Mesenteric fat pad (tissue), 1 donor: ENCODE data around the gene ZNF189. TPM values are rescaled to one million over a fixed set of nuclear protein-coding genes. Genes with fewer than 3 reads are reported as not detected.
A peak's percentile ranks its signal among the peaks of the same experiment; 100 is the strongest.

Experiments used
- DNase-seq: peaks from one replicate; pipeline ENCODE4 v3.0.0-alpha.2; 2020; ENCODE audit warnings: low spot score
- long read RNA-seq: library from polyadenylated mRNA; unstranded; transcript quantifications from one replicate; pipeline ENCODE4 v2.0.0, GENCODE V29; 2020
- total RNA-seq: library from RNA; stranded (reverse); fragmentation: NEBNext Ultra II Directional; extraction: Animal tissue kit (Norgen Biotek cat#: 25700); gene quantifications from one replicate; pipeline ENCODE4 v1.2.1, GENCODE V29; 2021
- donor health status: DM: yes; HTN: yes; CAD: no.

The ZNF189 gene
- 21.6 TPM for total RNA-seq
- long read RNA-seq, partial matches to known transcripts = 1 of 7 reads
- long read RNA-seq, other reads (novel, unspliced or antisense) = 6 of 7 reads

DNA sequence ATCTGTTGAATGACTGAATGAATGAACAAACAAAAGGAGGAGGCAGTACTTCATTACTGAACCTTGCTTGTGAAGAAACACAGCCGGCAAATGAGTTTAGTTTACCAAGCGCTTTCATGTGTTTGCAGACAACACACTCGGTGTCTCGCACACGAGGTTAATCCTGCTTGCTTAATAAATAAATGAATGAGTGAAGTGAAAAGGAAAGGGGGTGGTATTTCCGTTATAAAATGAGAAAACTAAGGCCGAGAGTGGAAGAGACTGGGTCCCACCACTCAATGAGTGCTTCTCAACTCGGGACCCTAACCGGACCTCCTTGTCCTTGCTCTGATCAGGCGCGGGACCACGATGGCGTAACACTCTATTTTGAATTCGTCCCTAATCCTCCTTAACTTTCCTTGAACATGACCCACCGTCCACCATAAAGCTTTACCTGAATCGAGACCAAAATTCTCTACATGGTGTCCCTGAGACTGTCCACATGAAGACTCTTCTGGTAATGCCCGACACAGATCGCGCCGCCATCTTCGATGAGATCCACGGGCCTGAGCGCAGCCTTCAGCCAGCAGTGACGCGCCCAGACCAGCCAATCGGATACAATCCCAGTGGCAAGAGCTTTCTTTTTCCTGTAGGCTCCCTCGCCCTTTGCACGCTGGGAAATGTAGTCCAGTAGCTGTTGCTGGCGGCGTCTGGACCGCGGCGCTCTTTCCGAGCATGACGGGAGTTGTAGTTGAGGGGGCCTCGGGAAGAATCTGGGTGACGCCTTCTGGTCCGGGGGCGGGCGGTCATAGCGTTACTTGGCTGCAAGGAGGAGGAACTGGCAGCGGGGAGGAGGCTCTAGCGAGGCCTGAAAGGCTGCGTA, at the start of gene ZNF189, which contains the start of gene MRPL50:
ZNF189 (plus strand) TSS at position 784 of the 862 bp plus-strand sequence. CDS start 306 bp downstream, outside the sequence.
MRPL50 (minus strand) TSS at position 551 of the 862 bp plus-strand sequence; CDS start at position 525, 26 bp downstream.
- peak; percentile 98 for DNase-seq

DNA sequence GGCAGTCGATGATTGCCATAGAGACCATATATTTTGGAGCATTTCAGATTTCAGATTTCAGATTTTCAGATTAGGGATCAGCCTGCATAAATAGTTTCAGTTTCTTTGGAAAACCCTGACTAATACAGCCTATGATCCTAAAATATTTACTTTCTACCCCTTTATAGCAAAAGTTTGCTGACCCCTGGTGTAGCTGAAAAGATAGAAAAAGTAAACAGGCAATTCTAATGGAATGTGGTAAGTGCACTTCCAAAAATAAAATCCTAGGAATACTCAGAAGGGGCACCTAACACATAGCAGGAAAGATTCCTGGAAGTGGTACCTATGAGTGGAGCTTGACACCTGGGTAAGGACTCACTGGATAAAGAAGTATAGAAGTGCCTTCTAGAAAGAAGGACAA, 48.4 kb upstream of the ZNF189 start:
- DNase-seq = no peak

DNA sequence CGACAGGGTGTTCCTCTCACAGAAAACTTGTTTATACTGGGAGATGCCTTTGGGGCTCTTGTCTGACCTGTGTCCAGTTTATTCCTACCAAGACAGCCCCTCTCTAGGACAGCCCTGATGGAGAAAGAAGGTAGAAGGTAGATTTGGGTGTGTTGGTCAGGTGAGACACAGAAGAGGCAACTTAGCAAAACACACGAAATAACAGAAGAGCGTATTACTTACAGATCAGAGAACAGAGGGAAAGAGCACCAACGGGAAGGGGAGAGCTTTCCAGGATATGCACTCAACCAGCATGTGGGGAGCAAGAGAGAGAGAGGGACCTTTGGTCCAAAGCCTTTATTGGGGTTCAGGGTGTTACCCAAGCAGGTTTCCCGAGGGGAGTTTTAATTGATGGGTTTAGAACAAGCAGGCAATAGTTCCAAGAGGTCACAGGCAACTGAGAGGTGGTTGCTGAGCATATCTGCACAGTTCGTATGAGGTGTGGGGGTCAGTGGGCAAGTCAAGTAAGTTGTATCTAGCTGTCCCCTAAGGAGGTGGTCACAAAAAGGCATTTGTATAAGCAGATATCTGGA, 45.7 kb upstream of the ZNF189 start:
- DNase-seq = no peak

DNA sequence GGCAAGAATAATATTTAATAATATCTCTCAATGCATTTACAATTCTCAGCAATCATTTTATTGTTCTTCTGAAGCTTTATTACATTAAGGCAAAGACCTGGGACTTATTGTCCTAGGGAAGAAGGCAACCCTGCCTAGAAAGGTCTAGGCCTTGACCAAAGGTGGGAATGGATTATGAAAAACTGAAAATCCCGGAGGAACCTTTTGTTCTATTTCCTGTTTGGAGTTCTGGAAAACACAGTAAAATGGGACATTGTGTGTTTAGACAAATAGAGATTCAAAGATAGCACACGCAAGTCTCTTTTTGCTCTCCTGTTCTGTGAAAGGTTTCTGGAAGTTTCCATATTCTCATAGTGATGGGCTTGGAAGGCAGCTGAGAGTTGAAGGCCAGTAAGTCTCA, 45.0 kb upstream of the ZNF189 start:
- DNase-seq = no peak

DNA sequence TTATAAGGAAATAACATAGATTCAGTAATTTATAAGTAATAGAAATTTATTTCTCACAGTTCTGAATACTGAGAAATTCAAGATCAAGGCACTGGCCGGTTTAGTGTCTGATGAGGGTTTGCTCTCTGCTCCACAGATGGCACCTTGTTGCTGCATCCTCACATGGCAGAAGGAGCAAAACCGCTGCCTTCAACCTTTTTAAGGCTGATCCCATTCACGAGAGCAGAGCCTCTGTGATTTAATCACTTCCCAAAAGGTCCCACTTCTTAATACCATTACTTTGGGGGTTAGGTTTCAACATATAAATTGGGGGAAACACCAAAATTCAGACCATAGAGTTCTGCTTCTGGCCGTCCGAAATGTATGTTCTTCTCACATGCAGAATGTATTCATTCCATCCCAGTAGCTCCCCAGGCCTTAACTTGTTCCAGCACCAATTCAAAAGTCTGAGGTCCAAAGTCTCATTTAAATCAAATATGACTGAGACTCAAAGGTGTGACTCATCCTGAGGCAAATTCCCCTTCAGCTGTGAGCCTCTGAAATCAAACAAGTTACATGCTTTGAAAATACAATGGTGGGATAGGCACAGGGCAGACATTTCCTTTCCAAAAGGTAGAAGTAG, 44.4 kb upstream of the ZNF189 start:
- no peak for DNase-seq

DNA sequence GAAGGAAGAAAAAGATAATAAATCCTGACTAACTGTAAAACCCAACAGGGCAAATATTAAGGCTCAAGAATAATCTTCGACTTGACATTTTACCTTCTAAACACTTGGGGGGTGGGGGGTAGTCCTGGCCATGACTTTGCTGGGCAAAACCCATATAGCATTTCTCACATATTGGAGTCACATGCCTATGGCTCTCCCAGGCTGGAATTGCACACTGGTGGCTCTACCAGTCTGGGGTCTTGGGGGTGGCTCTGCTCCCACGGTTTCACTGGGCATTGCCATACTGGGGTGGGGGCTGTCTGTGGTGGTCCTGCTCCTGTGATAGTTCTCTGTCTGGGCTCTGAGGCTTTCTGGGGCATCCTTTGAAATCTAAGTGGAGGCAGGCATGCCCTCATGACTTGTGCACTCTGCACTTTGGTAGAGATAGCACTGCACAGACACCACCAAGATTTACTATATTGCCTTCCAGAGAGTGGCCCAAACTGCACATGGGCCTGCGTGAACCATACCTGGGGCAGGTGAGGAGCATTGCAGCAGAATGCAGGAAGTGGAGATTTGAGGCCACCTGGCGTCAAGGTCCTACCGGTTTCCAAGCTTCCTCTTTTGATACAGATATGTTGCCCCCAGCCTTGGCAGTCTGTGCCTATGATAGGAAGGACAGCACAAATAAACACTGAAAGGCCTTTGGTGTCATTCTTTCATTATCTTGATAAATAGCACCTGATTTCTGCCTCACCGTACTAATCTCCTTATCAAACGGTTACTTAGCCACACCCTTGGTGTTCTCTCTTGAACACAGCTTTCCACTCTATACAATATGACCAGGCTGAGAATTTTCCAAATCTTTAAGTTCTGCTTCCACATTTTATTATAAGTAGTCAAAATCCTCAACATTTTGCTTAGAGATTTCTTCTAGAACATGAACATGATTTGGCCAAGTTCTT, 43.6 kb upstream of the ZNF189 start:
- no peak for DNase-seq

DNA sequence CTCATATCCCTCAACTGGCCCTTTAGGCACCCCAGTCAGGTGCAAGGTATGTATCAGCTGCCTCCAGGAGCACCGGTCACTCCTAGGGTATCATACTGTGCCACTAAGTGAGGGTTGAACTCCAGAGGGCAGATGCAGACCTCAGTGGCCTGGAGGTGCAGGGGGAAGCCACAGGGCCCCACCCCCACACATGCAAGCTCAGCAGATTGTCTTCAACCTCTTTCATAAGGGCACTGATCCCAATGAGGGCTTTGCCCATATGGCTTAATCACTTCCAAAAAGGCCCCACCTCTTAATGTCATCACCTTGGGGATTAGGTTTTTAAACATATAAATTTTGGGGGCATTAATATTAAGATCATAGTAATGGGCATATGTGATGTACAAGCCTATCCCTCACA, 42.0 kb upstream of the ZNF189 start:
- no peak for DNase-seq

DNA sequence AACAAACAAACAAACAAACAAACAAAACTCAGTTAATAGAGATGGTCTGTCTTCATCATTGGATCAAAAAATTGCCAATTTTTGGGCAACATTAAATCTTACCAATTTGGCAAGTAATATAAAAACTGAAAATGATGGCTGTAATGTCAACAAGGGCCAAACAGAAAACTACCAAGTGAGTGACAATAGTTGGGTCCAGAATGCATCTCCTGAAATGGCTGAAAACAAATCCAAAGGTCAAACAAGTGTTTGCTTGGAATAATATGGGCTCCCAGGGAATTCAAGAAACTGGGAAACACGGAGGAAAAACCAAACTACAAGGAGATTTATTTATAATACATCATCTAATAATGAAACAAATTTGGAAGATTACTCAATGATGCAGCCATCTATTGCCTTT, 39.0 kb upstream of the ZNF189 start:
- no peak for DNase-seq

DNA sequence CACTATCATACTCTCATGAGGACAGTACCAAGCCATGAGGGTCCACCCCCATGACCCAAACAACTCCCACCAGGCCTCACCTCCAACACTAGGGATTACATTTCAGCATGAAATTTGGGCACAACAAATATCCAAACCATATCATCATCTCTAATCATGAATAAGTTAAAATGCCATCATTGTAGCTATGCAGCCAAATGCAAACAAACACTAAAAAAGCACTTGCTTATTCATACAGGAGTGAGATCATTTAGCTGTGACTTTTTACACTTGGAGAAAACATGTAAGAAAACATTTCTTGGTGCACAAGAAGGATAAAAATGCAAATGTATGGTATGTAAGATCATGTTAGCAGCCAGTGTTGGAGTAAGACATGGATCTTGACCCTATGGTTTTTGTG, 38.0 kb upstream of the ZNF189 start:
- DNase-seq = no peak

DNA sequence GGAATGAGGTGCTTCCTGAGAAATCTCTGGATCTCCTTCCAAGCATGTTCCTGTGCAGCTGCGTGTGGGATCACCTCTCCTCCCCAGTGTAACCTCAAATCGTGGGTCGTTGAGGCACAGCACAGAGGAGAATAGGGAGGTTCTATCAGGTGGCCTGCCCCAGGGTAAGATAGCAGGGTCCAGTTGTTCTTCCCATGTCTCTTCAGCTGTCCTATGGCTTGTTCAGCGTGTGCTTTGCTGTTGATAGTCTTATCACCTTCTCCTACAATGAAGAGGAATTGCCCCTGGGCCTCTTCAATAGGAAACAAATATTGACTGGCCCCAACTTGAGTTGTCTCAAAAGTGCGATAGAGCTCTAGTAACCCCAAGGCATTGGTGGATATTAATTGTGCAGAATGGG, 36.2 kb upstream of the ZNF189 start:
- DNase-seq = no peak

DNA sequence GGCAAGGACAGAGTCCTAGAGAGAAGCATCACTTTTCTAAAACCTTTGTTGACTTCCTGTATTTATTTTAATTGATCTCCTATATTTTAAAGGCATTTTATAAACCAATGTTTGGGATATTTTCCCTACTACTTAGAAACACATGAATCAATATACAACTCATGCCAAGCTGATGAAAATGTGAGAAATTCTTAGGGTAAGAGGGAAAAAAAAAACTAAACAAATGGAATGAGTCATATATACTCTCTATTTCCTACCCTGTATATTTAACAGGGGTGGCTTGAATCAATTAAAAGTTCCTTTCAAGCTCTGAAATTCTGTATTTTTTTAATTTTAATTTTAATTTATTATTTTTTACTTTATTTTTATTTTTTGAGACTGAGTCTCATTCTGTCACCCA, 33.5 kb upstream of the ZNF189 start:
- DNase-seq = no peak

DNA sequence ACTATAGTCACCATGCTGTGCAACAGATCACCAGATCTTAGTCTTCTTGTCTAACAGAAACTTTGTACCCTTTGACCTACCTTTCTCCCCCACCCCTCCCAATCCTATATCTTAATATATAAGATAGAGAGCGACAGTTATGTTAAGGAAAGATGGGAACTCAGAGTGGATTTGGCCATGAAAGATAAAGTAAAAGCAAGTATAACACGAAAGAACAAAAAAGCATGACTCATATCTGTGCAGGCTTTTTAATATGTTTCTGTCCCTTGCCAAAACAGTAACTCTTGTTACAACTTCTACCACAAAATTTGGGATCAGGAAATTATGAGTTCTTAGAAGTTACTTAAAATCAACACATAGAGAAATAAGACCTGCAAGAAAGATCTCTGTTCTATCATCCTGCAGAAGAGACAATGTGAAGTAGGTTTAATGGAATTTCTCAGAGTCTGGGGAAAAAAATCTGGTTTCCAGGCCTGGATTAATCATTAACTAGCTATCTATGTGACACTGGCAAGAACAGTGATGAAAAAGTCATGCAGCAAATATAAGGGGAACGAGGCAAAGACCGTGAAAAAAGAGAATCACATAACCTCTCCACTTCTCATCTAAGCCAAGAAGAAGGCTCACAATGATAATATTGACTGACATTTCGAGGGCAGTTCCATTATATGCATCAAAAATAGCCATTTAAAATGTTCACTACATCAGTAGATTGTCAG, 32.5 kb upstream of the ZNF189 start:
- no peak for DNase-seq

DNA sequence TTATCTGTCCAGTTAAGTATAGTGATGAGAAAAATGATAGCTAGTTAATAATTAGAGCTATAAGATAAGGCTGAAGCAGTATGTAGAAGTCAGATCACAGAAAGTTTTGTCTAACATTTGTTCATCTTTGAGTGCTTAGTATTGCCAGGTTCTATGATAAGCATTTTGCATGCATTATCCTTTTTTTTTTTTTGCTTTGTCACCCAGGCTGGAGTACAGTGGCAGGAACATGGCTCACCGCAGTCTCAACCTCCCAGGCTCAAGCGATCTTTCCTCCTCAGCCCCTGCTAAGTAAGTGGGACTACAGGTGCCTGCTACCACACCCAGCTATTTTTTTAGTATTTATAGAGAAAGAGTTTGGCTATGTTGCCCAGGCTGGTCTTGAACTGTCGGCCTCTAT, 31.3 kb upstream of the ZNF189 start:
- no peak for DNase-seq

DNA sequence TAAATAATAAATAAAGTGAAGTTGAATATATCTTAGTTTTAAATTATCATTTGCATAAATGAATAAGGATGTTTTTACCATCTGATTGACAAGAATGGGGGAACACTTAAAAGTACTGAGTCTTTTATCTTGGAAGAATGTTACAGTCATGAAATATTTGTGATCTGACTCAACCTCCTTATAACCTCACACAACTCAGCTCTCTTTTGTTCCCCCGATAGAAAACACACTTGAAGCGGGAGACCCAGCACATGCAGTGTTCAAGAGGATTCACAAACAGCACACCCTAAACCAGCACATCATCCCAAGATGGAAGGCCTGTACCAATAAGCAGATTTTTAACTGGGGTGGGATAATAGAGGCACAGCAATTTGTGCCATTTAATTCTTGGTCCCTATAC, 29.4 kb upstream of the ZNF189 start:
- DNase-seq = no peak

DNA sequence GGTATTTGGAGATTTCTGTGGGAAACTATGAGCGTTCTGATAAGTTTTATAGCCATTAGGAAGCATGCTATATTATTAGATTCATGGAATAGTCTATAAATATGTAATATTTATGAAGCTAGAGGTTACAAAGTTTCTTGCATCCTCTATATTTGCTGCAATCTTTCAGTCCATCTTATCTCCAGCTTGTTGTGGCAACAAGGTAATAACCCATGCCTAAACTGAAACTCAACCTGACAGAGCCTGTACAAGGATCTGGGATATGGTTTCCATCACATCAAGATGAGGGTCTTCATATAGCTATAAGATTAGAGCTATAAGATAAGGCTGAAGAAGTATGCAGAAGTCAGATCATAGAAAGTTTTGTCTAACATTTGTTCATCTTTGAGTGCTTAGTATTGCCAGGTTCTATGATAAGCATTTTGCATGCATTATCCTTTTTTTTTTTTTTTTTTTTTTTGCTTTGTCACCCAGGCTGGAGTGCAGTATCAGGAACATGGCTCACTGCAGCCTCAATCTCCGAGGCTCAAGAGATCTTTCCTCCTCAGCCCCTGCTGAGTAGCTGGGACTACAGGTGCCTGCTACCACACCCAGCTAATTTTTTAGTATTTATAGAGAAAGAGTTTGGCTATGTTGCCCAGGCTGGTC, 28.6 kb upstream of the ZNF189 start:
- DNase-seq = no peak

DNA sequence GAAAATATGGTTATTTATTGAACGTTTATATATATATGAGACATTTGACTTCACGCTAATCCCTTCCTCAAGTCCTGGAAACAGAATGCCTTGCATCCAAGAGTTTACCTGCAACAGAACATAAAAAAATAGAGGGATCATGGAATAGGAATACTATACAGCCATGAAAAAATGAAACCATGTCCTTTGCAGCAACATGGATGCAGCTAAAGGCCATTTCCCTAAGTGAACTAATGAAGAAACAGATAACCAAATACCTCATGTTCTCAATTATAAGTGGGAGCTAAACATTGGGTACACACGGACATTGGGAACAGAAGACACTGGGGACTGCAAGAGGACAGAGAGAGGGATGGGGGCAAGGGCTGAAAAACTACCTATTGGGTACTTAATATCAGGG, 26.8 kb upstream of the ZNF189 start:
- no peak for DNase-seq

DNA sequence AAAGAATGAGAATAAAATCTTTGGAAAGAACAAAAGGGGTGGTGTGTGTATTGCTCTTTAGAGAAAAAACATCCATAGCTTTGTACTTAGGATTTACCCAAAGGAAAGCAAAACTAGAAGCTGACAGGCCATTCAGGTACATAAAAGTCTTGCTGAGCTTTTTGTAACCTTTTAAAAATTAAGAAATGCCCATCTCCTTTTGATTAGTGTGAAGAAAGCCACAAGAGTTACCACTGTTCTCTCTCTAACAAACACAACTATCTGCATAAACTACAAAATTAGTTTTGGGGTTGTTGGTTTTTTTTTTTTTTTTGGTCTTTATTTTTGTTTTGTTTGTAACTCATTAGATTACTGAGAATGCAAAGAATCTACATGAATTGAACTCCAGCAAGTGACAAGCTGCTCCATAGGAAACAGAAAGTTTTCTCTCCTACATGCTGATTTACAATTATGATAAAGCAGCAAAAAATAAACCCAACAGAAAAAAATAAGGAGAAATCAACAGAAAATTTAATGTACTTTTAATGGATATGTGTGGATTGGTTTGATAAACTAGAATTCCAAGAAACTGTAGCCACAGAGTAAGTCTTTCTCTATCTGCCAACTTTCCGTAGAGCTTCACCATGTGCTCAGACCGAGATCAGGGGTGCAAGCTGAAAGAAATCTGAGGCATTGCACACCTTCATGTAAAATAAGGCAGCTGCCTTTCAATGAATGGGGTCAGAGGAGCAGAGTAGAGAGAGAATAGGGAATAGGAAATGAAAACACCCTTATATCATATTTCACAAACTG, 26.1 kb upstream of the ZNF189 start:
- DNase-seq = no peak

DNA sequence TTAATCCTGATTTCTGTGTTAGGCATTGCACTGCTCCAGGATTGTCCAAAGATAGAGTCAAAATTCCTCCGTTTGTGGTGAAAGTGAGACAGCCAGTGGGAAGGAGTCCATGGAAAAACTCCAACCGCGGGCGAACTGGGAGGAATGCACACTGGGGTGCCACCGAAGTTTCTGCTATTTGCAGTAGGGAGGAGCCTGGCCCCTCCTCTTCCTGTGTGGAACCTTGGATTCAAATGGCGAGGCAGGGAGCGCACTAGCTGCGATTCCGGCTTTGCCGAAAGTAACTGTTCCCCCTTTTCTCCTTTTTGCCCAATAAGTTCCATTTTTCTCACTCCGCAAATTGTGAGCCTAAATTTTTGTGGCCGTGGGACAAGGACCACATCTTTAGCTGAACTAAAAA, 23.1 kb upstream of the ZNF189 start:
- DNase-seq = no peak
